PC-9 (cell line): ENCODE results near the gene TMEM164.

ENCODE experiments used
- EZH2 ChIP-seq: fragments of 200-600 bp; sonication (generic); IDR thresholded peaks from 2 replicates; pipeline ENCODE4 v1.8.0; 2017; ENCODE audit warnings: antibody characterized with exemption, low read depth
- TF ChIP-seq, protein P1 (sequence below): fragments of 200-600 bp; sonication (generic); conservative IDR thresholded peaks from 2 replicates; pipeline ENCODE4 v1.6.1; 2017; ENCODE audit warnings: mixed run types, antibody characterized with exemption, mild to moderate bottlenecking, moderate library complexity

DNA sequence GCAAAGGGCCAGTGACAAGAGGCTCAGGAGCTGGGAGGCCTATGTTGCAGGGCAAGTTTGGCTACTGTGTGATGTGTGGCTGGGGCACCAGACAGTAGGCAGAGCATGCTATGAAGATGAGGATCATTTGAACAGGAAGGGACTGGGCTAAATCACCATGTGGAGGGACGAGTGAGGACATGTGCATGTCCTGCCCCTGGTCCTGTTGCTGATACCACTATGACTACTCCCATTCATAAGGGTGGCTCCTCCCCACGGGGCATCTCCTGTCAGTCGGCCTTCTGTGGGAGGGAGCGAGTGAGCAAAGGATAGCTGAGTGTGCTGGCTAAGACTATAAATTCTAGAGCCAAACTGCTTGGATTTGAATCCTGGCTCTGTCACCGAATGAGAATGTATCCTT lies 139.2 kb downstream of the TMEM164 start:
- TF ChIP-seq, protein P1, sequence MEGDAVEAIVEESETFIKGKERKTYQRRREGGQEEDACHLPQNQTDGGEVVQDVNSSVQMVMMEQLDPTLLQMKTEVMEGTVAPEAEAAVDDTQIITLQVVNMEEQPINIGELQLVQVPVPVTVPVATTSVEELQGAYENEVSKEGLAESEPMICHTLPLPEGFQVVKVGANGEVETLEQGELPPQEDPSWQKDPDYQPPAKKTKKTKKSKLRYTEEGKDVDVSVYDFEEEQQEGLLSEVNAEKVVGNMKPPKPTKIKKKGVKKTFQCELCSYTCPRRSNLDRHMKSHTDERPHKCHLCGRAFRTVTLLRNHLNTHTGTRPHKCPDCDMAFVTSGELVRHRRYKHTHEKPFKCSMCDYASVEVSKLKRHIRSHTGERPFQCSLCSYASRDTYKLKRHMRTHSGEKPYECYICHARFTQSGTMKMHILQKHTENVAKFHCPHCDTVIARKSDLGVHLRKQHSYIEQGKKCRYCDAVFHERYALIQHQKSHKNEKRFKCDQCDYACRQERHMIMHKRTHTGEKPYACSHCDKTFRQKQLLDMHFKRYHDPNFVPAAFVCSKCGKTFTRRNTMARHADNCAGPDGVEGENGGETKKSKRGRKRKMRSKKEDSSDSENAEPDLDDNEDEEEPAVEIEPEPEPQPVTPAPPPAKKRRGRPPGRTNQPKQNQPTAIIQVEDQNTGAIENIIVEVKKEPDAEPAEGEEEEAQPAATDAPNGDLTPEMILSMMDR, result no peak
- no peak for TF ChIP-seq EZH2
